Choroid plexus epithelial cell (primary cell): ENCODE data around the gene ACADSB.

Experiments
- DNase-seq: peaks from one replicate; pipeline ENCODE4 v3.0.0-alpha.2; 2010; ENCODE audit warnings: low read depth
- H3K4me3 ChIP-seq: 2 replicates; pipeline ENCODE4 v1.5.1; 2011; ENCODE audit warnings: low read depth, mild to moderate bottlenecking, control low read depth, low read length, moderate library complexity
- CTCF ChIP-seq: conservative IDR thresholded peaks from 2 replicates; pipeline ENCODE4 v1.5.1; 2011; ENCODE audit warnings: low read depth, mild to moderate bottlenecking, control low read depth, inconsistent platforms, low read length, moderate library complexity

Gene ACADSB

GRCh38 chr10:122992031-122992585 is 16.7 kb upstream of the ACADSB start:
- no peak for TF ChIP-seq CTCF
- no peak for DNase-seq
- no peak overlapping the region for H3K4me3 ChIP-seq

DNA sequence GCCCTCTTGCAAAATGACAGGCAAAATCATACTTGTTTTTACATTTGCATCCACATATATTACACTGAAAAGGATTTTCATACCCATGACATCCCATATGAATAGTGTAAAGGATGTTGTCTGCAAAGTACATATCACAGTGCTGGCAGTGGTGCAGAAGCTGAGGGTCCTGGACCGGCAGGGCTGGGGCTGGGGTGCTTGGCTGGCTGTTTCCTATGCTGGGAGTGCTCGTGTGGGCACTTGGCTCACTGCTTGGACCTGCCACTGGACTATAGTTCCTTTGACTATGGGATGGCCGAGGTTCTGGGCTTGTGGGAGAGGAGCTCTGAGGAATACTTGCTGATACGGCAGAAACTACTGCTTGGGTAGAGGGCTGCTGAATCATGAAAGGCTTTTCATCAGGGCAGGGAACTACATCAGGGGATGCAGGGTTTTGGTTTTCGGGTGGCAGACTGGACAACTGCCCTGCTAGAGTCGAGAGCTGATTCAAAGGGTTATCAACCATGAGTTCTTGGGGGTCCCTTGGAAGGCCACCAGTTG is 14.9 kb upstream of the ACADSB start:
- no peak overlapping the region for H3K4me3 ChIP-seq
- no peak for TF ChIP-seq CTCF

GRCh38 chr10:122995936-122996335 is 12.9 kb upstream of the ACADSB start:
- no peak for TF ChIP-seq CTCF
- H3K4me3 ChIP-seq = no peak overlapping the region
- no peak for DNase-seq

More for the DNA sequence above, 14.9 kb upstream of the ACADSB start:
- no peak for DNase-seq

GRCh38 chr10:122997864-122998263 is 10.9 kb upstream of the ACADSB start:
- no peak overlapping the region for H3K4me3 ChIP-seq
- DNase-seq = no peak
- no peak for TF ChIP-seq CTCF

GRCh38 chr10:122998360-122998917 is 10.4 kb upstream of the ACADSB start:
- no peak for DNase-seq
- TF ChIP-seq CTCF = no peak
- no peak overlapping the region for H3K4me3 ChIP-seq

DNA sequence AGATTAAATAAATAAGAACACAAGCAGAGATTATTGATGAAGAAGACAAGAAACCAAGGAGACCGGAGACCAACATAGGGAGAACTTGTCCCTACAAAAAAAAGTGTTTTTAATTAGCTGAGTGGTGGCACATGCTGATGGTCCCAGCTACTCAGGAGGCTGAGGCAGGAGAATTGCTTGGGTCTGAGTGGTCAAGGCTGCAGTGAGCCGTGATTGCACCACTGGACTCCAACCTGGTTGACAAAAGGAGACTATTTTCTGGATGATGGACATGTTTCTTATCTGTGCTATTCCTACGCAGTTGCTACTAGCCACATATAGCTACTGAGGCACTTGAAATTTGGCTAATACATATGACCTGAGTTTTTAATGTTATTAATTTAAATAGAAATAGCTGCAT is 9.9 kb upstream of the ACADSB start:
- H3K4me3 ChIP-seq = no peak overlapping the region
- no peak for DNase-seq
- no peak for TF ChIP-seq CTCF

- TF ChIP-seq CTCF = no peak
- DNase-seq = no peak
- no peak overlapping the region for H3K4me3 ChIP-seq
Observed at GRCh38 chr10:122999347-122999746, 9.5 kb upstream of the ACADSB start.
